SIG-M5 treated with dmso at 0.1 percent for 504 hours (cell line): ENCODE measurements around the gene CSAD.
A peak's percentile ranks its signal among the peaks of the same experiment; 100 is the strongest.
"Not testable (repeated sequence)": the region's sequence is repeated elsewhere in the genome, so short reads cannot be mapped to it uniquely, and the experiment has no call there.

Experiments
- DNase-seq: peaks from one replicate; lab custom pipeline; 2025; ENCODE audit not compliant: unreplicated experiment; lab: John Stamatoyannopoulos, UW

CSAD gene

GRCh38 chr12:53218551-53219291, 38.0 kb upstream of the CSAD start:
- DNase-seq: no peak

GRCh38 chr12:53217931-53218307, 37.2 kb upstream of the CSAD start:
- no peak for DNase-seq

- no peak for DNase-seq
Measured at GRCh38 chr12:53217051-53217930, 36.6 kb upstream of the CSAD start.

DNA sequence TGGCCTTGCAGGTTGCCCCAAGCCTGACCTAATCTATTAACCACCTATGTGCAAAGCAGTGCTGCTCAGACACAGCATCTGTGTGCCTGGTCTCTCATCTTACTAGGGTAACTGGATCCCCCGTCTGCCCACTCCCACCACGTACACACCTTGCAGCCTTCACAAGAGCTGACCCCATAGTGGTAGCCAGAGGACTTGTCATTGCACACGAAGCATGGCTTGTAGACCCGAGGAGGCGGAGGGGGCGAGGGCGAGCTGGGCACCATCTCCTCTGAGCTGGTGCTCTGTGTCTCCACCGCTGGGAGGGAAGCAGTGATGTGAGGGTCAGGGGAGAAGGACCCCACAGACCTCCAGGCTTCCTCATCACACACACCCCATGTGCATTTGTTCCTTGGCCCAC, 34.8 kb upstream of the CSAD start:
- DNase-seq: no peak

- no peak for DNase-seq
Measured at GRCh38 chr12:53214687-53215455, 34.1 kb upstream of the CSAD start.

- no peak for DNase-seq
Measured at GRCh38 chr12:53214221-53214620, 33.5 kb upstream of the CSAD start.

DNA sequence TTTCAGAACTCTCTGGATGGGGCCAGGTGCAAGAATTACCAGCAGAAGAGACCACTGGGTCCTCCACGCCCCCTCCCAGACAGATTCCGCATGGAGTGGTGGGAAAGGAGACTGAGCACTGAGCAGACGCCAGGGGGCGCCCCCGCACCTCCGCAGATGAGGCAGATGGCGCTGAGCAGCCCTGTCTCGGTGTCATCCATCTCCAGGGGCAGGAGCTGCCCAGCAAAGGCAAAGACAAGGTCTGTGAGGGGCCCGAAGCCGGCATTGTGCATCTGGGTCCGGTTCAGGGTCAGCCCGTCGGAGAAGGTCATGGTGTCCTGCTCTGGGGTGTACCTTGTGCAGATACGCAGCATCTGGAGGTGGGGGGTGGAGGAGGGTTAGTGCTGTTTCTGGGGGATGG, 32.6 kb upstream of the CSAD start:
- peak; percentile 64 for DNase-seq

GRCh38 chr12:53212931-53213330, 32.2 kb upstream of the CSAD start:
- DNase-seq: no peak

DNA sequence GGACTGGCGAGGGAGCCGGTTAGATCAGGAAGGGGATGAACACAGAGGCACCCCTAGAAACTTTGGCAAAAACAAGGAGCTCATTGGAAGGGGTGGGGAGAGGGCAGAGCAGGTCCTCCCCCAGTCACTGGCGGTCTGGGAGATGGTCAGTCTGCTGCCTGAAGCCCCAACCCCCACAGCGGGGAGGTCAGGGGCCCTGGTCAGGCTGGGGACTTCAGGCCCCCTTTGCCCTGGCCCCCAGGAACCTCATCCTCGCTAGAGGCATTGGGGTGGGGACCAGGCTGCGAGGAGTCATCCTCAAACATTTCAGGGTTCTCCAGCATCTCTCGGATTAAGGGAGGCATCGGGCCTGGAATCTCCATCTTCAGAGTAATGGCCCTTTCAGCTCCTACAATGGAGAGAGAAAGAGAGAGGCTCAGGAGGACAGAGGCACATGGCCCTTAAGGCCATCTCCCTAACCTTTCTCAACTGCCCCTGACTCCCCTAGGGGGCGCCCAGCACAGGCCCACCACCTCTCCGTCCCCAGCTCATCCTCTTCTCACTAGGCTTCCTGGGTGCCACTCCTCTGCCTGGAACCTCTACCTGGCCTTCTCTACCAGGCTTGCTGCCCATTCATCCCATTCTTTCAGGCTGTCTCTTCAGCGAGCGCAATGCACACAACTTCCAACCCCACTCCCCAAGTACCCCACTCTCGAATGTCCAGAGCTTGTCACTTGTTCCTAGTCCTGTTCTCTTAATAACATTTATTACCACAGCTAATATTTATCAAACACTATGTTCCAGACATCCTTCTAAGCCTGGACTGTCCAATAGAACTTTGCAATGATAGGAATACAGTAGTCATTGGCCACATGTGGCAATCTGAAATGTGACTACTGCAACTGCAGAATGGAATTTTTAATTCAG, 31.0 kb upstream of the CSAD start:
- DNase-seq: peak; percentile 18

- DNase-seq: no peak
Measured at GRCh38 chr12:53210843-53211242, 30.1 kb upstream of the CSAD start.

DNA sequence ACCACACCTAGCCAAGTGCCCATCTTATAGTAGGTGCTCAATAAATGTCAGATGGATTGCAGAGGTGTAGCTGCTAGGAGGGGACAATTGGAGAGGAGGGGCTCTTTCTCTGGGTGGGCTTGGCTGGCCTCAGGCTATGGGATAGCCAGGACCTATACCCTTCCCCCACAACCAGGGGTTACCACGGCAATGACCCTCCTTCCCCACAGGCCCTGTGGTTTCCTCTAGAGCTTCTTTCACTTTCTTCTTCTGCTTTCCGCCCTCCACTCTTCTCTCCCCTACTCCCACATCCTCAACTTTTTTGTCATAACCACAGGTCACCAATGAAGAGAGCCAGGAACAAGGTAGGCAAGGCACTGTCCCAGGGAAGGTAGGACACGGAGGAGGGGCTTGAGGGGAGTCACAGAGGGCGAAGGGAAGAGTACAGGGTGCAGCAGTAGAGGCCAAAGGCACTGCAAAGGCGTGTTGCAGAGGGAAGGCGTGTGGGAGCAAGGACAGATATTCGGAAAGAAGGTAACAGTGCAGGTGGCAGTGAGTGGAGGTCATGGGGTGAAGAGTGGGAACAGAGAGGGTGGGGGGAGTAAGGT, 28.2 kb upstream of the CSAD start:
- peak; percentile 86 for DNase-seq

DNA sequence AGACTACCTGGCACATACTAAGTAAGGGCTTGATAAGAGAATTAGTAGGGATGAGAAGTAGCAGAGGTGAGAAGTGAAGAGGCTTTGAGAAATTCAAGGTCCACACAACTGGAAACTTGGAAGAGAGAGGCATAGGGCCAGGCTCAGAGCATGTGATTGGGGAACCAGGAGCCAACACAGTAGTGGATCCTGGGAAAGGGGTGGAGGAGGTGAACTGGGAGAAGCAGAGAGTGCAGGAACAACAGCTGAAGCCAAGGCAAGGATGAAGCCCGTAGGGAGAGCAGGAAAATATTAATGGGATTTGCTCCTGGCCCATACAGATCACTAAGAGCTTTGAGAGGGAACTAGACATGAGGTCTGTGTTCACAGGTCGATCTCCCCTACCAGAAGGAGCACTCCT, 27.7 kb upstream of the CSAD start:
- no peak for DNase-seq

DNA sequence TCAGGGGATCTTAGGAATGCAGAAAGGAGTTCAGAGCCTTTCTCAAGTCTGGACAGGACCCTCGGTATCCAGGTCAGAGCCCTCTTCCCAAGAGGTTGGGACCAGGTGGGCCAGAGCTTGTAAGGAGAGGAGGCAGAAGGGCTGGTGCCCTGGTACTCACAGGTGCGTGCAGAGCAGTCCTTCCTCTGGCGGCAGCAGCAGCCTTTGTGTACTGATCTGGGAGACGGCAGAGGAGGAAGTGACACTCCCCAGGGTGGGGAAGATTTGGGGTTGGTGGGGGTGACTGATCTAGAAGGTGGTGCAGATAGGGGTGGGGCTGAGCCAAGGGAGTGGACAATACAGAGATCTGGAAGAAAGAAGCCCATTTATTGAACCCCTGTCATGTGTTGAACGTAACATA, 26.3 kb upstream of the CSAD start, which contains the start of gene ITGB7:
ITGB7 (minus strand) TSS at position 210 of the 400 bp plus-strand sequence. CDS start 6,808 bp downstream, outside the sequence.
- DNase-seq: peak; percentile 46

DNA sequence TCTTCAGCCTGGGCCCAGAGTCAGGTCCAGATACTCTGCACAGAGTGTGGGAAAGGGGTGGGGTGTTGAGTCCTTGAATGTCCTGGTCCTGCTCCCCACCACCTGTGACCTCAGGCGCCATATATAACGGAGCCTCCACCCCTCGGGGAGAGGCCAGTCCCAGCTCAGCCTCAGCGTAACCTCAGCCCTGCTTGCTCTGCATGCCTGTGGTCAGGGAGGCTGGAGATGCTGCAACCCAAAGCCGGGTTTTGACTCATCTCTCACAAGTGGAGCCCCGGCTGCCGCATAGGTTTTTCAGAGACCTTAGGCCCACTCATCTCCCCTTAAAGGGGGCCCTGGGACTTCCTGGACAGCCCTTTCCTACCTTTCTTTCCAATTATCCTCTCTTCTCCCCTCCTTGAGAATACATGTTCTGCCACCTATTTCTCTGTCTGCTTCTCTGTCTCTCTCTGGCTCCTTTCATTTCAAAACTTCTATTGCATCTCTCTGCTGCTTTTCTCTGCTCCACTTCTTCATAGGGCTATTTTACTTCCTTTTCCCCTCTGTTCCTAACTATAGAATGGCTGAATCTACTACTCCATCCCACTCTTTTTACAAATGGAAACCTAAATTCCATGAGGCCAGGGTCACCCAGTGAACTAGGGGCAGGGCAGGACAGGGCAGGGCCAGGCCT, 25.2 kb upstream of the CSAD start:
- DNase-seq: peak; percentile 74

- no peak for DNase-seq
Measured at GRCh38 chr12:53204351-53204750, 23.6 kb upstream of the CSAD start.

- not testable (repeated sequence) for DNase-seq
Measured at GRCh38 chr12:53202316-53202715, 21.6 kb upstream of the CSAD start.

- DNase-seq: no peak
Measured at GRCh38 chr12:53201639-53202038, 20.9 kb upstream of the CSAD start.

- no peak for DNase-seq
Measured at GRCh38 chr12:53201177-53201541, 20.4 kb upstream of the CSAD start.

GRCh38 chr12:53200458-53201176, 19.9 kb upstream of the CSAD start:
- peak; percentile 51 for DNase-seq
